Activated naive CD8-positive, alpha-beta T cell treated with anti-CD3 and anti-CD28 coated beads, Interleukin-2, amount 10 ng/mL, durations not matched to agents 7 days and 5 days (primary cell): ENCODE measurements around the gene ZC3H12D. TPM values are rescaled to one million over a fixed set of nuclear protein-coding genes. Genes with fewer than 3 reads are reported as not detected.

Experiments
- total RNA-seq, 2 experiments: library from RNA; stranded (reverse); gene quantifications; one replicate each; pipeline ENCODE4 v1.2.3, GENCODE V29; 2021

Gene ZC3H12D
- total RNA-seq, 2 experiments from 2014 or later = 25.5 to 27.0 TPM

Other genes with a start within 250 kb of the ZC3H12D start
- gene TAB2, start 167.3 kb downstream of the ZC3H12D start, total RNA-seq = 100 to 1,000 TPM; 115 to 130 TPM
- 1 to 10 TPM; 9.3 to 9.5 TPM for gene SUMO4, start 84.8 kb downstream of the ZC3H12D start, total RNA-seq
- gene PPIL4, start 61.0 kb upstream of the ZC3H12D start, total RNA-seq = 10 to 100 TPM; 24.2 to 24.9 TPM
- 10 to 100 TPM; 21.9 to 22.8 TPM for gene GINM1, start 81.4 kb upstream of the ZC3H12D start, total RNA-seq
- gene KATNA1, start 163.7 kb upstream of the ZC3H12D start, total RNA-seq = 10 to 100 TPM; 22.6 to 26.5 TPM
- gene LATS1, start 233.1 kb upstream of the ZC3H12D start, total RNA-seq = 10 to 100 TPM; 37.7 to 38.5 TPM